OCI-LY1 (cell line): ENCODE data around the gene AHI1.

ENCODE experiments used
- H2AFZ ChIP-seq: fragments of 200-600 bp; sonication (generic), shearing (Covaris generic); 2 replicates; pipeline ENCODE4 v1.6.0; 2014; ENCODE audit warnings: antibody characterized with exemption, mild to moderate bottlenecking, low read length
- H3F3A ChIP-seq: fragments of 200-600 bp; sonication (generic), shearing (Covaris generic); 2 replicates; pipeline ENCODE4 v1.6.0; 2014; ENCODE audit warnings: mild to moderate bottlenecking, antibody characterized with exemption, low read length, moderate library complexity; ENCODE audit not compliant: insufficient read depth
- H3K27ac ChIP-seq: fragments of 200-600 bp; sonication (generic); 2 replicates; pipeline ENCODE4 v1.5.1; 2014; ENCODE audit warnings: low read length, mixed run types, mild to moderate bottlenecking, low read depth; ENCODE audit not compliant: poor library complexity, severe bottlenecking
- H3K27me3 ChIP-seq: fragments of 200-600 bp; sonication (generic); 2 replicates; pipeline ENCODE4 v1.6.0; 2014; ENCODE audit warnings: antibody characterized with exemption, mild to moderate bottlenecking, low read length, moderate library complexity; ENCODE audit not compliant: insufficient read depth
- H3K36me3 ChIP-seq: fragments of 200-600 bp; sonication (generic); 2 replicates; pipeline ENCODE4 v1.6.1; 2014; ENCODE audit warnings: mild to moderate bottlenecking, antibody characterized with exemption, low read length, moderate library complexity, mixed read lengths; ENCODE audit not compliant: insufficient read depth
- H3K4me1 ChIP-seq: fragments of 200-600 bp; sonication (generic); 2 replicates; pipeline ENCODE4 v1.5.1; 2014; ENCODE audit warnings: mild to moderate bottlenecking, low read length, moderate library complexity; ENCODE audit not compliant: insufficient read depth, severe bottlenecking
- H3K4me2 ChIP-seq: fragments of 200-600 bp; sonication (generic), shearing (Covaris generic); 2 replicates; pipeline ENCODE4 v1.6.1; 2014; ENCODE audit warnings: low read length
- H3K4me3 ChIP-seq: fragments of 200-600 bp; sonication (generic); 2 replicates; pipeline ENCODE4 v1.5.1; 2014; ENCODE audit warnings: low read length, low read depth, mild to moderate bottlenecking, mixed read lengths; ENCODE audit not compliant: poor library complexity, severe bottlenecking
- H3K79me2 ChIP-seq: fragments of 200-600 bp; shearing (Covaris generic); 2 replicates; pipeline ENCODE4 v1.6.1; 2016; ENCODE audit warnings: mixed run types, low read length, mixed read lengths; ENCODE audit not compliant: insufficient read depth
- H3K9ac ChIP-seq: fragments of 200-600 bp; sonication (generic), shearing (Covaris generic); 2 replicates; pipeline ENCODE4 v1.6.1; 2014; ENCODE audit warnings: mild to moderate bottlenecking, low read length, mixed read lengths
- H3K9me2 ChIP-seq: fragments of 200-600 bp; sonication (generic), shearing (Covaris generic); 2 replicates; pipeline ENCODE4 v1.6.1; 2014; ENCODE audit warnings: low read depth, mild to moderate bottlenecking, low read length, mixed read lengths
- H3K9me3 ChIP-seq: fragments of 200-600 bp; shearing (Covaris generic); 2 replicates; pipeline ENCODE4 v1.6.1; 2014; ENCODE audit warnings: low read length, mixed read lengths
- H4K20me1 ChIP-seq: fragments of 200-600 bp; sonication (generic), shearing (Covaris generic); 2 replicates; pipeline ENCODE4 v1.6.0; 2016; ENCODE audit warnings: mild to moderate bottlenecking, low read length; ENCODE audit not compliant: insufficient read depth
- EZH2 ChIP-seq: fragments of 200-600 bp; sonication (generic), shearing (Covaris generic); IDR thresholded peaks from 2 replicates; pipeline ENCODE4 v1.8.0; 2017; ENCODE audit warnings: borderline replicate concordance, mixed run types, mild to moderate bottlenecking, antibody characterized with exemption, low read length, moderate library complexity, mixed read lengths
- TF ChIP-seq, protein P1 (sequence below): fragments of 200-600 bp; sonication (generic), shearing (Covaris generic); IDR thresholded peaks from 2 replicates; pipeline ENCODE4 v1.5.1; 2017; ENCODE audit warnings: mild to moderate bottlenecking, antibody characterized with exemption, low read length, moderate library complexity, mixed read lengths

AHI1 gene

GRCh38 chr6:135267085-135267484, 230.5 kb downstream of the AHI1 start:
- Histone ChIP-seq H3K27ac (peak overlapping the region; percentile 92), H4K20me1 (no peaks in the 10 kb centered on the region), H3K9me3 (no peaks in the 10 kb centered on the region), H3K4me3 (peak overlapping the region; percentile 8), H3K4me2 (peak overlapping the region; percentile 31), H3K9me2 (no peaks in the 10 kb centered on the region), H3K27me3 (no peaks in the 10 kb centered on the region), H3K4me1 (peaks cover 72% of the 10 kb centered on the region), H2AFZ (no peak overlapping the region), H3K79me2 (no peaks in the 10 kb centered on the region), H3F3A (peaks cover 4% of the 10 kb centered on the region), H3K9ac (0 out of 2 replicates have a peak overlapping the region, but pooled peaks have one; percentile 51), H3K36me3 (no peaks in the 10 kb centered on the region)
- TF ChIP-seq, protein P1, sequence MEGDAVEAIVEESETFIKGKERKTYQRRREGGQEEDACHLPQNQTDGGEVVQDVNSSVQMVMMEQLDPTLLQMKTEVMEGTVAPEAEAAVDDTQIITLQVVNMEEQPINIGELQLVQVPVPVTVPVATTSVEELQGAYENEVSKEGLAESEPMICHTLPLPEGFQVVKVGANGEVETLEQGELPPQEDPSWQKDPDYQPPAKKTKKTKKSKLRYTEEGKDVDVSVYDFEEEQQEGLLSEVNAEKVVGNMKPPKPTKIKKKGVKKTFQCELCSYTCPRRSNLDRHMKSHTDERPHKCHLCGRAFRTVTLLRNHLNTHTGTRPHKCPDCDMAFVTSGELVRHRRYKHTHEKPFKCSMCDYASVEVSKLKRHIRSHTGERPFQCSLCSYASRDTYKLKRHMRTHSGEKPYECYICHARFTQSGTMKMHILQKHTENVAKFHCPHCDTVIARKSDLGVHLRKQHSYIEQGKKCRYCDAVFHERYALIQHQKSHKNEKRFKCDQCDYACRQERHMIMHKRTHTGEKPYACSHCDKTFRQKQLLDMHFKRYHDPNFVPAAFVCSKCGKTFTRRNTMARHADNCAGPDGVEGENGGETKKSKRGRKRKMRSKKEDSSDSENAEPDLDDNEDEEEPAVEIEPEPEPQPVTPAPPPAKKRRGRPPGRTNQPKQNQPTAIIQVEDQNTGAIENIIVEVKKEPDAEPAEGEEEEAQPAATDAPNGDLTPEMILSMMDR = no peak
- TF ChIP-seq EZH2 = no peak

DNA sequence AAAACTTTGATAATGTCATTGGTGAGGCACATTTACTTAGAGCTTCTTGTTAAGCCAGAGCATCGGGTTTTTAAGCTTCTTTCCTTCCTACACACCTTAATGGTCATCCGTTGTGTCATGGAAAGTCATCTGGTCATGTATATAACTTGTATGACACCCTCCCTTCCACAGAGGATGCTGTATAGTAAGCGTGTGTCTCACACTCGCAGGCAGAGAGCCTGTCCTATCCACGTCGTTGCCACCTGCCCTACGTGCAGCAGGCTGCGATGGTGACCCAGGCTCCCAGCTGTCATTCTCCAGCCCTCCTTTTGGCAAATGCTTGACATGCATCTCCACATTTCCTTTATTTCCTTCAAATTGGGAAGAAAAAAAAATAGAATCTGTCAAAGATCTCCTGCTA, 230.9 kb downstream of the AHI1 start:
- H3K9me2 ChIP-seq = no peaks in the 10 kb centered on the region
- no peaks in the 10 kb centered on the region for H4K20me1 ChIP-seq
- H3K4me2 ChIP-seq = peak overlapping the region; percentile 31
- H3K79me2 ChIP-seq = no peaks in the 10 kb centered on the region
- H2AFZ ChIP-seq = no peak overlapping the region
- peaks cover 4% of the 10 kb centered on the region for H3F3A ChIP-seq
- no peaks in the 10 kb centered on the region for H3K36me3 ChIP-seq
- peak overlapping the region; percentile 8 for H3K4me3 ChIP-seq
- peak overlapping the region; percentile 92 for H3K27ac ChIP-seq
- TF ChIP-seq EZH2 = no peak
- TF ChIP-seq, protein P1 = no peak
- H3K9me3 ChIP-seq = no peaks in the 10 kb centered on the region
- H3K4me1 ChIP-seq = peaks cover 72% of the 10 kb centered on the region
- peak overlapping the region; percentile 10; the same call in 1 of the 2 replicates for H3K9ac ChIP-seq
- H3K27me3 ChIP-seq = no peaks in the 10 kb centered on the region

DNA sequence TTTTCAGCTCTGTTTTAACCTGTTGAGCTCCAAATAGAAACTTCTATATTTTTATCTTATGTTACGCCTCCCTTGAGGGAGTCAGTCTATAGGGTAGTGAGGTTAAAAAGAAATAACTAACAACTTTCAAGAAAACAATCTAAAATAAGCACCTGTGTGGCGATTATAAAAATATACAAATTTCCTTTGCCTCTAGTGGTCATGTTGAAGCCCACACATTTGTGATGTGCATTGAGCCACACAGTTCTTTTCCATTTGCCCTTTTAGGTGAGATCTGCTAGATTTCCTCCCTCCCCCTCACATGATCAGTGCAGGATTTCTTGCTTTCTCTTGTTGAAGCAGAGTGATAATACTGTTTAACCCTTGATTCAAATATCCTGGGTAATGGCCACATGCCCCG, 232.3 kb downstream of the AHI1 start:
- Histone ChIP-seq H3K4me3 (no peak overlapping the region), H3K79me2 (no peaks in the 10 kb centered on the region), H3K27me3 (no peaks in the 10 kb centered on the region), H3F3A (peaks cover 4% of the 10 kb centered on the region), H3K27ac (peak overlapping the region; percentile 92), H3K36me3 (no peaks in the 10 kb centered on the region), H4K20me1 (no peaks in the 10 kb centered on the region), H3K9ac (no peak overlapping the region), H2AFZ (peak overlapping the region; percentile 57; the same call in 1 of the 2 replicates), H3K9me3 (no peaks in the 10 kb centered on the region), H3K4me2 (peak overlapping the region; percentile 36), H3K4me1 (peaks cover 58% of the 10 kb centered on the region), H3K9me2 (no peaks in the 10 kb centered on the region)
- TF ChIP-seq EZH2 = no peak
- TF ChIP-seq, protein P1 = peak; percentile 36; the same call in 1 of the 2 replicates
